GM19043 (cell line): ENCODE measurements around the gene TMA7.
"Not testable (repeated sequence)": the region's sequence is repeated elsewhere in the genome, so short reads cannot be mapped to it uniquely, and the experiment has no call there.

Experiments
- ATAC-seq: cut with Tn5 transposase; IDR thresholded peaks from one replicate; pipeline ENCODE4 v1.9.1; 2021; ENCODE audit warnings: low read depth; ENCODE audit not compliant: unreplicated experiment

Gene TMA7

DNA sequence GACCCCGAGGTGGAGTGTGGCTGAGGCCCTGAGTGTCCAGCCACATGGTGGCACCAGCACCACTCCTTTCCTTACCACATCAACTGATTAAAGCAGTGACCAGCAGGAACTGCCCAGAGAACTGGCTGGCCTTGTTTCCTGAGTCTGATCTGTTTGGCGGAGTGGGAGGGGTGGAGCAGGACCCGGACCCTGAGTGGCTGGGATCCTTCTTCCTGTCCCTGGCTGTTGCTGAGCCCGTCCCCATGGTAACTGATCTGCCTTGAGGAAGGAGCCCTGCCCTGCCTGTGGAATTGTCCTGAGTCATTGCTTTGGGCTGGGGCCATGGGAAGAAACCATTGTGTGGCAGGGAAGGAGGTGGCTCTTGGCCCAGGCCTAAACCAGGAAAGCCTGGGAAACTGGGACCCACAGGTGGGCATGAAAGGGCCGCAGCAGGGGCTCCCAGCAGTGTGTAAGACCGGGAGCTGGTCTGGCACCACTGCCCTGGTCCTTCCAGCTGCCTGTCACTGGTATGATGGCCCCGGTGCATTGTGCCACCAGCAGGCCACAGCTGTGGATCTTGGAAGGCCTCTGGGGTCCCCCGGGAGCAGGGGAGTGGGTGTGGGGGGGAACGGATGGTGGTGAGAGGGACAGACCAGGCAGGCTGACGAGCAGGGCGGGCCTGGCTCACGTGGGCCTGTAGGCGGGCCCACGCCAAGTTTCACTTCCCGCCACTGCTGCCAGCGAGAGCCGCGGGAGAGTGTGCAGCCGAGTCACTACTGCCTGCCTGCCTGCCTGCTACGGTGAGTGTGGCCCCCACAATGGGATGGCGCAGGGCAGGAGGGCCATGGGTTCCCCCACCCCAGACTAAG lies 25.7 kb downstream of the TMA7 start:
- ATAC-seq, result peak; percentile 80

- no peak for ATAC-seq
Measured at GRCh38 chr3:48466386-48467109, 26.5 kb downstream of the TMA7 start.

- no peak for ATAC-seq
Measured at GRCh38 chr3:48467110-48467454, 27.0 kb downstream of the TMA7 start.

- ATAC-seq, result no peak
Measured at GRCh38 chr3:48467473-48468267, 27.6 kb downstream of the TMA7 start.

DNA sequence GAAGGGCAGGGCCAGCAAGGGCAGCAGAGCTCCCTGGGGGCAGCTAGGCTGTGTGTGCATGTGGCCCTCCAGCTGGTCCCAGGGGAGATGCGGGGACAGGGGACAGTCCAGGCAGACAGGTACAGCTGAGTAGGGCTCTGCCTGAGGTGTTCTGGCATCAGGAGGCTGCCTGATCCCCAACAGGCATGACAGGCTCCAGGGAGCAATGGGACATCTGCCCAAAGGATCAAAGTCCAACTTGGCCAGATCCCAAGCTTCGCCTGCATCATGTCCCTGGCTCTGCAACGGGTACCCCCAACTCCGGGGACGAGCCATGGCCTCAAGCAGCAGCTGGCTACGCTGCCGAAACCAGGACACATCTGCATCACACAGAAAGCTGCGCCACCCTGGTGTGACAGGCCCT lies 28.3 kb downstream of the TMA7 start:
- no peak for ATAC-seq

DNA sequence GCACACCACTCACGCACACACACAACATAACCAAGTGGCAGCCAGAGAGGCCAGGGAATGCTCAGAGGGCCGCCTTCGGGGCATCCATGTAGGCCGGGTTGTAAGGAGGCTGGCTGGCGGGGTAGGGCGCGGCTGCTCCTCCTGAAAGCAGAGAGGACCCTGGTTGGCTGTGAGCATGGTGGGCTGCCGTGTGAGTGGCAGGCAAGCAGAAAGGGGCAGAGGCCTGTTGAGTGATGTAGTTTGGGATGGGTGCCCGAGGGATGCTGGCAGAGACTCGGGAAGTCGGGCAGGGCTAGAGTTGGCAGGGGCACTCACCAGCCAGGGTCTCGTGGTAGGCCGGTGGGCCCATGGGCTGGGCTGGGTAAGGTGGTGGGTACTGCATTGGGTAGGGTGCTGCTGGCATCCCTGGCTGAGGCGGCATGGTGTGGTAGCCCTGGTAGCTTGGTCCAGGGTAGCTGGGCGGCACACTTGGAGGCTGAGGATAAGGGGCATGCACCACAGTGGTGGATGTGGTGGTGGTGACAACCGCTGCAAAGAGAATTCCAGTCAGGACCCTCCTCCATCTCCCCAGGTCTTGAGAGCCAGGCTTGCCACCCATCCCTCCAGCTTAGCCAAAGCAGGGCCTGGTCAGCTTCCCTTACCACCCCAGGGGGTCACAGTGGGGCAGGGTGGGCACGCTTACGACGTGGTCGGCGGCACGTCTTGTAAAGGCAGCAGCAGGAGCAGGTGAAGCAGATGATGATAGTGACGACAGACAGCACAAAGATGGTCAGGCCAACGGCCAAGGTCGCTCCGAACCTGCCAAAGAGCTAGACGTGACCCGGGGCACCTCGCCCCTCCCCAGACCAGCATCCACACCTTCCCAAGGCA lies 29.2 kb downstream of the TMA7 start:
- ATAC-seq, result no peak

GRCh38 chr3:48470286-48470685 lies 30.2 kb downstream of the TMA7 start:
- no peak for ATAC-seq

DNA sequence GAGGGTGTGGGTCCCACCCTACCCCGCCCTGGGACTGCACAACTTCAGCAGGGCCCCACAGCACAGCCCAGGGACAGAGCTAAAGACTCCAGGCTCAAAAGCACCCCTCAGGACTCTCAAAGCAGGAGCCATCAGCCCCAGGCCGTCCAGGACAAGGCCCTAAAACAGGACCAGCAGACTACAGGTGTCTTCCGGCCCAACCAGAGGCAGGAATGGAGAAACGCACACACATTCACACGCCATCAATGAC lies 32.5 kb downstream of the TMA7 start:
- ATAC-seq, result no peak

DNA sequence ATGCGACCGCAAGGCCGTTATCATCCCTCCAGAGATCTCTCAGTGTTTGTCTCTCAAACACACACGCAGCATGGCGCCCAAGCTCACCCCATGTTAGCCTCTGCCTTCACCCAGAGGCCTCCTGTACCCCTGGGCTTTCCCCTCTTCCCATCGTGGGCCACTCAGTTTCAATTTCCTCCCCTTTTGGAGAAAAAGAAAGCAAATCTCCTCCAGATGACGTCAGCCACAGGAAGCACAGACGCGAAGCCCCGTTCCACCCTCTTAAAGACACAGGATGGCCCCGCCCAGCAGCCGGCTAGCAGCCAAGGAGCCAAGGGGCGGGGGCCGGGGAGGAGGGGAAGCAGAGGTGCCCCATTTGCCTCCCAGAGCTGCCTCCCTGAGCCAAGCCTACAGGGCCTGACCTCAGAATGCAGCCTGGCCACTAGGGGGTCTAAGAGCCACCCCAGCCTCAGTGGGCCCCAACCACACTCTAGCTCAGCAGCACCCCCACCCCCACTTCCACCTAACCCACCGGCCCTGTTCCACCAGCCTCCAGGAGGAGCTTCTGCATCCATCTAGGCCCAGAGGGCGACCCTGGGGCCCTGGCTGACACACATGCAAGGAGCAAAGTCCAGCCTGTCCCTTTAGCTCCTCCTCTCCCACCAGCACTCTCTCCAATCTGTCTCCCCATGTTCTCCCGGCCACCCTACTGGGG lies 33.0 kb downstream of the TMA7 start:
- peak; percentile 83 for ATAC-seq

DNA sequence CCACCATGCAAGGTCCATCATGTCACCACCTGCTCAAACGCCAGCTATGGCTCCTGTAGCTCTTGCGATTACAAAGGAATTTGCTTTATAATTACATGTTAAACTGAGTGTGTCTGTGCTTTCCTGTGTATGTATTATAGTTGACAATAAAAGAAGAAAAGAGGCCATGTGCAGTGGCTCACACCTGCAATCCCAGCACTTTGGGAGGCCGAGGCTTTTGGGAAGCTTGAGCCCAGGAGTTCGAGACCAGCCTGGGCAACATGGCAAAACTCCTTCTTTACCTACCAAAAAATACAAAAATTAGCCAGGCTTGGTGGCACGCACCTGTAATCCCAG lies 33.5 kb downstream of the TMA7 start:
- ATAC-seq, result no peak

DNA sequence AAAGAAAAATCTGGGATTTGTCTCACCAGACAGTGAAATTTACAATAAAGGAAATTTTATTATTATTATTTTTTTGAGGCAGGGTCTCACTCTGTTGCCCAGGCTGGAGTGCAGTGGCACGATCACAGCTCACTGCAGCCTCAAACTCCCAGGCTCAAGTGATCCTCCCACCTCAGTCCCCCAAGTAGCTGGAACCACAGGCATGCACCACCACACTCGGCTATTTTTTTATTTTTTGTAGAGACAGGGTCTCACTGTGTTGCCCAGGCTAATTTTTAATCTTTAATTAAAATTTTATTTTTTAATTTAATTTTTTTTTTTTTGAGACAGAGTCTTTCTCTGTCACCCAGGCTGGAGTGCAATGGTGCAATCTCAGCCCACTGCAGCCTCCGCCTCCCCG lies 34.0 kb downstream of the TMA7 start:
- ATAC-seq, result not testable (repeated sequence)

DNA sequence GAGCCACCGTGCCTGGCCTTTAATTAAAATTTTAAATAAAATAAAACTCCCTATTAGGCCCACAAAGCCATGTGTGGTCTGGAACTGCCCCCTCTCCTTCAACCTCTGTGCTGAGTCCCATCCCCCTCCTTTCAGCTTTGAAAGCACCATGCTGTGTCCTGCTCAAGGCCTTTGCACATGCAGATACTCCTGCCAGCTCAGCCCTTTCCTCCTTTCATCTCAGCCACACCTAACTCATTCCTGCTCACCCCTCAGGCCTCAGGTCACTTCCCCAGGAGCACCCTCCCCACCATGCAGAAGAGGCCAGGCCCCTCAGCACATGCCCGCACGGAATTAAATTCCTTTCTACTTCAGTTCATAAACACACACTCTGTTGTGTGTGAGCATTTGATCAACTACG lies 34.6 kb downstream of the TMA7 start:
- no peak for ATAC-seq

- ATAC-seq, result no peak
Measured at GRCh38 chr3:48475188-48475587, 35.1 kb downstream of the TMA7 start.

- ATAC-seq, result no peak
Measured at GRCh38 chr3:48476426-48477053, 36.5 kb downstream of the TMA7 start.

DNA sequence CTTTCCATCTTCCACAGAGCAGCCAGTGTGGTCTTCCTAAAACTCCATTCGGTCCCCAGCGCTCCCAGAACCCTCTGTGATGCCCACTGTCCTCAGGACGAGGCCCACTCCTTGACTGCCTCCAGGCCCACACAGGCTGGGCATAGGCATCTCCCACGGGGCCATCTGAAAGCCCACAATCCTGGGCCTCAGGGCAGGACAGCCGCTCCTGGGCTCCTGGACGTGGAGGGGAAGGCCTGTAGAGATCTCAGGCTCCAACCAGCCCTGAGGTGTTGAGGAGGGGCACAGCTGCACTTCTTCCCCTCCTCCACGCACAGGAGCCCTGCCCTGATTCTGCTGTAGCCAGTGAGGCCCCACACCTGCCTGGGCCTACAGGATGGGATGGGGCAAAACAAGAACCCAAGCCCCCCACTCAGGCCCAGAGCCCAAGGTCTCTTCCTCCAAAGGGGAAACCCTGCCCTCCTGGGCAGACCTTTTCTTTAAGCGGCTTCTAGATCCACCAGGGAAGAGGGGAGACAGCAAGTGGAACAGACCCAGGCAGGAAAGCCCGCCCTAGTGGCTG lies 38.0 kb downstream of the TMA7 start:
- ATAC-seq, result no peak

DNA sequence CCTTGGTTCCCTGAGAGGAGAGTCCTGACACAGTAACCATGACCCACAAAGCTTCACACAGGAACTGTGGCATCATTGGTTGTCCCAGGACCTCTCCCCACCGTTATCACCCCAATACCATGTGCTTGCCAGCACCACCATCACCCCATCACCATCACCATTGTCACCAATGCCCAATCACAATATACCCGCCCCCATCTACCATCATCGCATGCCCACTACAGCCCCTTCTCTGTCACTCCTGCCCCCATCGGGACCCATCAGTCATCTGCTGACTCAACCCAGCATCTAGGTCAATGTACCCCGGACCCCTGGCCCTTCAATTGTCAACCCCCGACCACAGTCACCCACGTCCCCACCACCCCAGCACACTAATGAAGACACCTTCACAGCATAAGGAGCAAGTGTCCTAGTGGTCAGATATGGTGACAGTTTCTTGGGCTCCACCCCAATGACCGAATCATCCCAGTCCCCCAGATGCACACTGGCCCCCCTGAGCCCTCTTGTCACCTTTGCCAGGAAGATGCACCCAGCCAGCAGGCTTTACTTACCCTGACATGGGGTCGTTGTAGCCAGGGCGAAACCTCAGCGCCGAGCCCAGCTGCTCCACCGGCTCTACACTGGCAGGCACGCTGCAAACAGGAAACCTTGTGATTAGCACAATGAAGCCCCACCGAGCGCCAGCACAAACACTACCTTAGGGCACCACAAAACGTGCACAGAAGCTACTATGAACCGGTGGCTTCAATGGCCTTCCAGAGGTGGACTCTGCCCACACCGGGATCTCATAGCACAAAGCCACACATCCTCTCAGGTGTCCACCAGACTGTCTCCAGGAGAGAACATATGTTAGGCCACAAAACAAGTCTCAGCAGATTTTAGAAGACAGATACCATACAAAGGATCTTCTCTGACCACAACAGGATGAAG lies 38.8 kb downstream of the TMA7 start:
- ATAC-seq, result peak; percentile 52

DNA sequence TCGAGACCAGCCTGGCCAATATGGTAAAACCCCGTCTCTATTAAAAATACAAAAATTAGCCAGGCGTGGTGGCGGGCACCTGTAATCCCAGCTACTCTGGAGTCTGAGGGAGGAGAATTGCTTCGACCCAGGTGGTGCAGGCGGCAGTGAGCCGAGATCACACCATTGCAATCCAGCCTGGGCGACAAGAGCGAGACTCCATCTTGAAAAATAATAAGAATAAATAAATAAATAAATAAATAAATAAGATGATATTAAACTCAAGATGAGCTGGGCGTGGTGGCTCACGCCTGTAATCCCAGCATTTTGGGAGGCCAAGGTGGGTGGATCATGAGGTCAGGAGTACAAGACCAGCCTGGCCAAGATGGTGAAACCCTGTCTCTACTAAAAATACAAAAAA lies 40.8 kb downstream of the TMA7 start:
- not testable (repeated sequence) for ATAC-seq

DNA sequence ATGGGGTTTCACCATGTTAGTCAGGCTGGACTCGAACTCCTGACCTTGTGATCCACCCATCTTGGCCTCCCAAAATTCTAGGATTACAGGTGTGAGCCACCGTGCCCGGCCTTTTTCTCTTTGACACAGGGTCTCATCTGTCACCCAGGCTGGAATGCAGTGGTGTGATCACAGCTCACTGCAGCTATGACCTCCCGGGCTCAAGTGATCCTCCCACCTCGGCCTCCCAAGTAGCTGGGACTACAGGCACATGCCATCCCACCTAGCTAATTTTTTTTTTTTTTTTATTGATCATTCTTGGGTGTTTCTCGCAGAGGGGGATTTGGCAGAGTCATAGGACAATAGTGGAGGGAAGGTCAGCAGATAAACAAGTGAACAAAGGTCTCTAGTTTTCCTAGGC lies 42.8 kb downstream of the TMA7 start:
- not testable (repeated sequence) for ATAC-seq
